ENCODE data around the gene BRD7. TPM values are rescaled to one million over a fixed set of nuclear protein-coding genes. Genes with fewer than 3 reads are reported as not detected.

The BRD7 gene
- total and polyA plus RNA-seq, 2 of the 4 experiments (the other 2 are of a cell fraction), result 24.8 to 29.9 TPM

GRCh38 chr16:50334106-50334975, 34.4 kb downstream of the BRD7 start:
- H3K4me3 ChIP-seq (ENCODE audit: insufficient read depth, low read depth, low read length), result no peak overlapping the region
- intact Hi-C loops (cut with micrococcal nuclease) (loop anchor here (10.0 kb wide), 1 partner anchor 410 kb away; the partner anchor contains the start of gene CYLD), in situ Hi-C loops (cut with MboI; ENCODE audit: low sequenced_read_pairs) (no loop called here), dilution Hi-C loops (cut with HindIII; ENCODE audit: low sequenced_read_pairs, unreplicated experiment) (no loop called here)
- H2AK5ac ChIP-seq (ENCODE audit: low read depth, low read length), result peak overlapping the region; percentile 67; the same call in 1 of the 2 replicates
- no peaks in the 10 kb centered on the region; the same call in 1 of the 2 replicates for H3K9me3 ChIP-seq (ENCODE audit: control insufficient read depth, insufficient read depth, low read length)
- ATAC-seq (ENCODE audit: low read depth) (peak; percentile 82), DNase-seq (peak; percentile 53)
- BruUV-seq (replicated peaks), result no TSS peak
- H3K4ac ChIP-seq (ENCODE audit: low read depth, low read length), result peak overlapping the region; percentile 58; the same call in 1 of the 2 replicates
- peak overlapping the region; percentile 84; the same call in 1 of the 2 replicates for H4K5ac ChIP-seq (ENCODE audit: low read depth, low read length)
- no peak overlapping the region; the same call in 1 of the 2 replicates for H3K14ac ChIP-seq (replicated peaks; ENCODE audit: low read depth, low read length)
- peaks cover 13% of the 10 kb centered on the region; the same call in 1 of the 2 replicates for H3K9me1 ChIP-seq (ENCODE audit: insufficient read depth, low read length)
- no peak for TF ChIP-seq CHD1 (IDR thresholded peaks at IDR 0.05; ENCODE audit: low read depth, low read length)
- TF ChIP-seq NFE2L2 (IDR thresholded peaks at IDR 0.05; ENCODE audit: low read depth, low read length), result peak; percentile 75
- H3K23ac ChIP-seq (ENCODE audit: low read depth, low read length), result peak overlapping the region; percentile 28; the same call in 1 of the 2 replicates
- peaks cover 18% of the 10 kb centered on the region for H3K36me3 ChIP-seq (ENCODE audit: control insufficient read depth, insufficient read depth, low read length)
- peak overlapping the region; percentile 82 for H3K18ac ChIP-seq (ENCODE audit: low read depth, low read length)
- H2BK20ac ChIP-seq (ENCODE audit: low read depth, low read length), result peak overlapping the region; percentile 41; the same call in 1 of the 2 replicates
- 0 out of 2 replicates have a peak overlapping the region, but pooled peaks have one; percentile 19 for H4K91ac ChIP-seq (ENCODE audit: insufficient read depth, low read depth, low read length)
- H3K79me1 ChIP-seq (ENCODE audit: low read depth in 1 of 2, low read length in 2 of 2), result peaks cover 0 to 28% of the 10 kb centered on the region in 2 experiments; a peak in 2 of 4 replicates
- peak overlapping the region; percentile 68; the same call in 1 of the 2 replicates for H3K4me2 ChIP-seq (ENCODE audit: low read depth, low read length)
- peak overlapping the region in 1 of 2 experiments; percentile 73; a peak in 1 of 4 replicates for H4K8ac ChIP-seq (ENCODE audit: low read depth in 2 of 2, low read length in 2 of 2)
- peak overlapping the region; percentile 97; the same call in 1 of the 2 replicates for H3K27ac ChIP-seq (ENCODE audit: insufficient read depth, low read length)
- ChIA-PET POLR2A (ENCODE audit: unreplicated experiment) (no interaction called here), CTCF (no interaction called here)
- peak overlapping the region; percentile 42; the same call in 1 of the 2 replicates for H3K9ac ChIP-seq (ENCODE audit: low read depth, low read length)
- no peak overlapping the region for H2BK15ac ChIP-seq (ENCODE audit: low read depth, low read length)
- H4K20me1 ChIP-seq (ENCODE audit: insufficient read depth, low read length), result peaks cover 14% of the 10 kb centered on the region
- no peak overlapping the region for H3K56ac ChIP-seq (ENCODE audit: extremely low read depth, insufficient read depth, low read length)
- WGBS, 2 experiments (ENCODE audit: extremely low coverage in 2 of 2, insufficient read length in 1 of 2), result no CpG with 5 or more reads among the region's 14 CpGs
- H3K27me3 ChIP-seq (ENCODE audit: control insufficient read depth, insufficient read depth, low read length), result no peaks in the 10 kb centered on the region
- H2BK5ac ChIP-seq (ENCODE audit: low read depth, low read length, poor library complexity, severe bottlenecking), result peak overlapping the region; percentile 7
- H2AFZ ChIP-seq (replicated peaks; ENCODE audit: low read length, poor library complexity), result peak overlapping the region; percentile 50
- H3K4me1 ChIP-seq (ENCODE audit: control insufficient read depth, insufficient read depth, low read length), result peaks cover 13% of the 10 kb centered on the region
- no peak overlapping the region for H2AK9ac ChIP-seq (replicated peaks; ENCODE audit: low read depth, low read length, poor library complexity)
- H2BK120ac ChIP-seq (ENCODE audit: low read depth, low read length), result 0 out of 2 replicates have a peak overlapping the region, but pooled peaks have one; percentile 9

Data from IMR-90 (cell line).